Right renal pelvis (tissue), 4 donors: ENCODE data around the gene FOXB2. TPM values are rescaled to one million over a fixed set of nuclear protein-coding genes. Genes with fewer than 3 reads are reported as not detected.
"Not testable (repeated sequence)": the region's sequence is repeated elsewhere in the genome, so short reads cannot be mapped to it uniquely, and the experiment has no call there.

ENCODE experiments used
- DNase-seq, 4 donors: peaks; one replicate each; pipeline ENCODE4 v3.0.0-alpha.2; 2013; ENCODE audit warnings: low read depth in 4 of 4, low spot score in 3 of 4, missing footprints in 1 of 4
- polyA plus RNA-seq, 4 donors: library from polyadenylated mRNA; unstranded; fragments of 120-200 nt; gene quantifications; one replicate each; pipeline ENCODE4 v1.2.1, GENCODE V29; 2013; ENCODE audit not compliant: insufficient read length in 4 of 4

The FOXB2 gene
- polyA plus RNA-seq, 4 donors: not detected

DNA sequence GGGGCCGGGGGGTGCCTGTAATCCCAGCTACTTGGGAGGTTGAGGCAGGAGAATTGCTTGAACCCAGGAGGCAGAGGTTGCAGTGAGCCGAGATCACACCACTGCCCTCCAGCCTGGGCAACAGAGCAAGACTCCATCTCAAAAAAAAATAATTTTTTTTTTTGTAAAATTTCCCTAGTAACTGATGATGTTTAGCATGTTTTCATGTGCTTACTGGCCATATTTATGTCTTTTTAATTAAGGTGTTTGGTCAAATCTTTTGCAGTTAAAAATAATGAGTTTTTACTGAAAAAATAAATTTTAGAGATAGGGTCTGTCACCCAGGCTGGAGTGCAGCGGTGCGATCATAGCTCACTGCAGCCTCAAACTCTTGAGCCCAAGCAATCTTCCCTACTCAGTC, 24.3 kb downstream of the FOXB2 start:
- DNase-seq: not testable (repeated sequence)

DNA sequence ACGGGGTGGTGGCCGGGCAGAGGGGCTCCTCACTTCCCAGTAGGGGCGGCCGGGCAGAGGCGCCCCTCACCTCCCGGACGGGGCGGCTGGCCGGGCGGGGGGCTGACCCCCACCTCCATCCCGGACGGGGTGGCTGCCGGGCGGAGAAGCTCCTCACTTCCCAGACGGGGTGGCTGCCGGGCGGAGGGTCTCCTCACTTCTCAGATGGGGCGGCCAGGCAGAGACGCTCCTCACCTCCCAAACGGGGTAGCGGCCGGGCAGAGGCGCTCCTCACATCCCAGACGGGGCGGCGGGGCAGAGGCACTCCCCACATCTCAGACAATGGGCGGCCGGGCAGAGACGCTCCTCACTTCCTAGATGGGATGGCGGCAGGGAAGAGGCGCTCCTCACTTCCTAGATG, 41.2 kb downstream of the FOXB2 start:
- not testable (repeated sequence) for DNase-seq

DNA sequence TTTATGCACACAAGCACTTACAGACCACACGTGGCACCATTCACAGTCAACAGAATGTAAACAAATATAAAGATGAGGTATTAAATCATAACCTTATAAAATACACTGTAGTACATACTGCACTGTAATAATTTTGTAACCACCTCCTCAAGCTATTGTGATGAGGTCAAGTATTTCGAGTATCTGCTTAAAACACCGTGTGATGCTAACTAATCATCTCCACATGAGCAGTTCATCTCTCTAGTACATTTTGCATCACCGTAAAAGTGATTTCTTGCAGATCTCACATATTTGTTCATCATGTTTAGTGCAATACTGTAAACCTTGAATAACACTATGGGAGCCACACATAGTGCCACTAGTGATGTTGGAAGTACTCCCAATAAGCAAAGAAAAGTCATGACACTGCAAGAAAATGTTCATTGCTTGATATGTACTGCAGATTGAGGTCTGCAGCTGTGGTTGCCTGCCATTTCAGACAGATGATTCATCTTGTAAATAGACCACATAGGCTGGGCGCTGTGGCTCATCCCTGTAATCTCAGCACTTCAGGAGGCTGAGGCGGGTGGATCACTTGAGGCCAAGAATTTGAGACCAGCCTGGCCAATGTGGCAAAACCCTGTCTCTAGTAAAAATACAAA, 44.3 kb downstream of the FOXB2 start:
- DNase-seq: no peak

DNA sequence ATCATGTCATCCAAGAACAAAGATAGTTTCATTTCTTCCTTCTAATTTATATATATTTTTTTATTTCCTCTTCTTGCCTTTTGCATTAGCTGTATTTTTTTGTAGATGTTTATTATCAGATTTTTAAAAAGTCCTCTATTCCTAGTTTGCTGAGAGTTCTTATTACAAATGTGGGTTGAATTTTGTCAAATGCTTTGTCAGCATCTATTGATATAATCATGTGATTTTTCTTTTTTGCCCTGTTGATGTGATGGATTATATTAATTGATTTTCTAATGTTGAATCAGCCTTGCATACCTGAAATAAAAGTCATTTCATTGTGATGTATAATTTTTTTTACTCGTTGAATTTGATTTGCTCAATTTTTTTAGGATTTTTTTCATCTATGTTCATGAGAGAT, 46.9 kb downstream of the FOXB2 start:
- DNase-seq: no peak

Other genes starting within 250 kb of the FOXB2 start
- 10 to 100 TPM; 11.2 to 13.8 (median 12.8) TPM for gene PRUNE2, start 113.5 kb upstream of the FOXB2 start, polyA plus RNA-seq
- gene VPS13A, start 157.9 kb downstream of the FOXB2 start, polyA plus RNA-seq: 10 to 100 TPM; 31.0 to 40.9 (median 35.3) TPM